Neuronal stem cell (in vitro differentiated cells): ENCODE data around the gene KLF7.

ENCODE experiments used
- DNase-seq: peaks from one replicate; pipeline ENCODE4 v3.0.0-alpha.2; 2013; ENCODE audit warnings: low spot score
- H2AFZ ChIP-seq: one replicate; pipeline ENCODE4 v1.6.1; 2013; ENCODE audit warnings: mild to moderate bottlenecking, low read length, inconsistent platforms
- H2AK5ac ChIP-seq: 2 replicates; pipeline ENCODE4 v1.6.1; 2013; ENCODE audit warnings: low read depth, mild to moderate bottlenecking, inconsistent platforms, low read length, moderate library complexity, mixed read lengths
- H2BK120ac ChIP-seq: 2 replicates; pipeline ENCODE4 v1.6.1; 2013; ENCODE audit warnings: low read depth, mild to moderate bottlenecking, inconsistent platforms, low read length, moderate library complexity, mixed read lengths
- H2BK12ac ChIP-seq: one replicate; pipeline ENCODE4 v1.6.1; 2013; ENCODE audit warnings: low read length, inconsistent platforms
- H2BK15ac ChIP-seq: 2 replicates; pipeline ENCODE4 v1.6.1; 2013; ENCODE audit warnings: mild to moderate bottlenecking, low read length, inconsistent platforms, mixed read lengths
- H2BK5ac ChIP-seq: one replicate; pipeline ENCODE4 v1.6.1; 2013; ENCODE audit warnings: inconsistent platforms, mild to moderate bottlenecking, low read length, moderate library complexity
- H3K14ac ChIP-seq: one replicate; pipeline ENCODE4 v1.6.1; 2013; ENCODE audit warnings: low read length, inconsistent platforms
- H3K18ac ChIP-seq: 2 replicates; pipeline ENCODE4 v1.6.1; 2013; ENCODE audit warnings: low read length, inconsistent platforms
- H3K23ac ChIP-seq: 2 replicates; pipeline ENCODE4 v1.6.1; 2013; ENCODE audit warnings: low read depth, mild to moderate bottlenecking, mixed read lengths, low read length, inconsistent platforms; ENCODE audit not compliant: poor library complexity
- H3K27ac ChIP-seq: replicated peaks from 3 replicates; pipeline ENCODE4 v1.5.1; 2013; ENCODE audit warnings: low read length, inconsistent platforms
- H3K27me3 ChIP-seq, 3 experiments: 2 replicates each; pipeline ENCODE4 v1.6.1; 2013; ENCODE audit warnings: low read length in 3 of 3, mild to moderate bottlenecking in 2 of 3, inconsistent platforms in 1 of 3, low read depth in 1 of 3, mixed read lengths in 1 of 3, moderate library complexity in 1 of 3; ENCODE audit not compliant: control insufficient read depth in 3 of 3, insufficient read depth in 3 of 3
- H3K36me3 ChIP-seq, 2 donors: replicated peaks in 1 of 2; 2 replicates each; pipeline ENCODE4 v1.6.1; 2013; ENCODE audit warnings: low read length in 2 of 2; ENCODE audit not compliant: control insufficient read depth in 2 of 2, insufficient read depth in 2 of 2
- H3K4ac ChIP-seq: 2 replicates; pipeline ENCODE4 v1.6.1; 2013; ENCODE audit warnings: inconsistent platforms, mild to moderate bottlenecking, low read length, moderate library complexity
- H3K4me1 ChIP-seq, 2 donors: 1 replicate in 1 of 2; 2 replicates in 1 of 2; pipeline ENCODE4 v1.6.1; 2013; ENCODE audit warnings: low read length in 2 of 2, low read depth in 1 of 2; ENCODE audit not compliant: control insufficient read depth in 2 of 2, insufficient read depth in 1 of 2
- H3K4me2 ChIP-seq: one replicate; pipeline ENCODE4 v1.6.1; 2013; ENCODE audit warnings: mild to moderate bottlenecking, low read length, inconsistent platforms; ENCODE audit not compliant: insufficient read depth, poor library complexity, severe bottlenecking
- H3K4me3 ChIP-seq, 2 donors: 2 replicates each; pipeline ENCODE4 v1.5.1; 2013; ENCODE audit warnings: low read length in 2 of 2, mild to moderate bottlenecking in 2 of 2, inconsistent platforms in 1 of 2, moderate library complexity in 1 of 2
- H3K79me1 ChIP-seq: one replicate; pipeline ENCODE4 v1.6.1; 2013; ENCODE audit warnings: low read depth, mild to moderate bottlenecking, inconsistent platforms, low read length, moderate library complexity
- H3K9ac ChIP-seq: one replicate; pipeline ENCODE4 v1.6.1; 2013; ENCODE audit warnings: mild to moderate bottlenecking, low read depth, low read length, inconsistent platforms; ENCODE audit not compliant: poor library complexity
- H3K9me3 ChIP-seq, 2 donors: replicated peaks in 1 of 2; 2 replicates each; pipeline versions ENCODE3 to v1.6.1; 2013; ENCODE audit warnings: low read length in 2 of 2, mild to moderate bottlenecking in 2 of 2, inconsistent platforms in 1 of 2, low read depth in 1 of 2, mixed read lengths in 1 of 2, moderate library complexity in 1 of 2; ENCODE audit not compliant: control insufficient read depth in 2 of 2, insufficient read depth in 1 of 2
- H4K8ac ChIP-seq: one replicate; pipeline ENCODE4 v1.6.1; 2013; ENCODE audit warnings: low read depth, mild to moderate bottlenecking, inconsistent platforms, low read length, moderate library complexity
- H4K91ac ChIP-seq: one replicate; pipeline ENCODE4 v1.6.1; 2013; ENCODE audit warnings: low read length, low read depth, mild to moderate bottlenecking, inconsistent platforms; ENCODE audit not compliant: poor library complexity
- WGBS, 2 donors: extraction: QIAGEN DNeasy Blood & Tissue Kit; methylation state at CpG; one replicate each; pipeline ENCODE4 v1.1.7; 2013; ENCODE audit warnings: missing lambda C conversion rate in 2 of 2, mixed read lengths in 1 of 2; ENCODE audit not compliant: insufficient read length in 2 of 2, insufficient replicate concordance in 1 of 2; ENCODE audit errors: extremely low coverage in 2 of 2; 5-methylcytosine and 5-hydroxymethylcytosine counted together
- small RNA-seq: library from polyadenylated mRNA; stranded (forward); fragments of <200 nt; extraction: miRNeasy Mini kit (QIAGEN cat#:217004); gene quantifications from one replicate; pipeline ENCODE3, GENCODE V24; 2013; ENCODE audit not compliant: insufficient read depth

Gene KLF7

DNA sequence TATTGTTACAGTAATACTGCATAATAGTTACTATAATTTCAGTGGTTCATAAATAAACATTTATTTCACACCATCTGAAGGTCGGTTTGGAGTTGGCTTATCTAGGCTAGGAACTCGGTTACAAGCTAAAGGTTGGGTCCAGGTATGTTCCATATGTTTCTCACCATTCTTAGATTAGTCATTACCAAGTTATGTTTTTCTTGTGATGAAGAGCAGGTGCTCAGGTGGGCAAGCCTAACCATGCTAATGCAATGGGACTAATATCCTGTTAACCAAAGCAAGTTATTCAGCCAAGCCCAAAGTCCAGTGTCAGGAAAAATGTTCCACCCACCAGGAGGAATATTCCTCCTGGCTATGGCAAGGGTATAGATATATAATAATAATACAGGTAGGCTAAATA lies 133.3 kb downstream of the KLF7 start:
- Histone ChIP-seq H3K36me3 (no peaks in the 10 kb centered on the region), H3K4me1 (peaks cover 0 to 2% of the 10 kb centered on the region in 2 donors), H2BK5ac (no peak overlapping the region), H3K9me3 (no peaks in the 10 kb centered on the region), H2BK120ac (no peak overlapping the region), H3K27me3 (no peaks in the 10 kb centered on the region), H3K18ac (no peak overlapping the region), H3K4me2 (no peak overlapping the region), H3K23ac (no peak overlapping the region), H3K27ac (no peak overlapping the region), H3K14ac (no peak overlapping the region), H2BK12ac (no peak overlapping the region), H3K4ac (no peak overlapping the region), H2AK5ac (no peak overlapping the region), H3K4me3 (no peak overlapping the region), H4K8ac (no peak overlapping the region), H3K79me1 (no peaks in the 10 kb centered on the region), H4K91ac (no peak overlapping the region), H2AFZ (no peak overlapping the region), H3K9ac (no peak overlapping the region), H2BK15ac (no peak overlapping the region)
- WGBS, 2 donors: no CpG with 5 or more reads among the region's 2 CpGs
- DNase-seq: no peak

Small RNA genes within 50 kb of the gene (small RNA-seq; reads per million reads assigned to genes)
- gene MIR2355 (9.1 reads per million, percentile 52 among the genes with 10 or more reads in this experiment), gene MIR7845 (2.4 reads per million)
